Uterus (tissue), 2 donors: ENCODE results near the gene RNF144A.

ENCODE experiments used
- POLR2A ChIP-seq, 2 donors: fragments of 450-650 bp; IDR thresholded peaks; one replicate each; pipeline ENCODE4 v1.6.1; 2016; ENCODE audit warnings: antibody characterized with exemption in 2 of 2, mild to moderate bottlenecking in 1 of 2, moderate library complexity in 1 of 2
- TF ChIP-seq, protein P1 (sequence below), 4 experiments: fragments of 200-600 bp in 2 of 4; fragments of 450-650 bp in 2 of 4; sonication (generic) in 2 of 4; IDR thresholded peaks; one replicate each; pipeline ENCODE4 v1.5.1; 2016 to 2019; ENCODE audit warnings: antibody characterized with exemption in 4 of 4, mild to moderate bottlenecking in 2 of 4, moderate library complexity in 1 of 4

- TF ChIP-seq, protein P1, sequence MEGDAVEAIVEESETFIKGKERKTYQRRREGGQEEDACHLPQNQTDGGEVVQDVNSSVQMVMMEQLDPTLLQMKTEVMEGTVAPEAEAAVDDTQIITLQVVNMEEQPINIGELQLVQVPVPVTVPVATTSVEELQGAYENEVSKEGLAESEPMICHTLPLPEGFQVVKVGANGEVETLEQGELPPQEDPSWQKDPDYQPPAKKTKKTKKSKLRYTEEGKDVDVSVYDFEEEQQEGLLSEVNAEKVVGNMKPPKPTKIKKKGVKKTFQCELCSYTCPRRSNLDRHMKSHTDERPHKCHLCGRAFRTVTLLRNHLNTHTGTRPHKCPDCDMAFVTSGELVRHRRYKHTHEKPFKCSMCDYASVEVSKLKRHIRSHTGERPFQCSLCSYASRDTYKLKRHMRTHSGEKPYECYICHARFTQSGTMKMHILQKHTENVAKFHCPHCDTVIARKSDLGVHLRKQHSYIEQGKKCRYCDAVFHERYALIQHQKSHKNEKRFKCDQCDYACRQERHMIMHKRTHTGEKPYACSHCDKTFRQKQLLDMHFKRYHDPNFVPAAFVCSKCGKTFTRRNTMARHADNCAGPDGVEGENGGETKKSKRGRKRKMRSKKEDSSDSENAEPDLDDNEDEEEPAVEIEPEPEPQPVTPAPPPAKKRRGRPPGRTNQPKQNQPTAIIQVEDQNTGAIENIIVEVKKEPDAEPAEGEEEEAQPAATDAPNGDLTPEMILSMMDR (IDR thresholded peaks at IDR 0.05), result no peak
- TF ChIP-seq POLR2A (IDR thresholded peaks at IDR 0.05), result no peak
These were observed 54.3 kb downstream of the RNF144A start for GRCh38 chr2:6971502-6971901.
